Measurements from ENCODE around the gene NFX1. TPM values are rescaled to one million over a fixed set of nuclear protein-coding genes. Genes with fewer than 3 reads are reported as not detected.
A peak's percentile ranks its signal among the peaks of the same experiment; 100 is the strongest.

Gene NFX1
- total and polyA plus RNA-seq, 10 of the 15 experiments (the other 5 are each of a cell fraction or from before 2014, with no cell fraction given) = 11.9 to 45.1 (median 36.1) TPM

DNA sequence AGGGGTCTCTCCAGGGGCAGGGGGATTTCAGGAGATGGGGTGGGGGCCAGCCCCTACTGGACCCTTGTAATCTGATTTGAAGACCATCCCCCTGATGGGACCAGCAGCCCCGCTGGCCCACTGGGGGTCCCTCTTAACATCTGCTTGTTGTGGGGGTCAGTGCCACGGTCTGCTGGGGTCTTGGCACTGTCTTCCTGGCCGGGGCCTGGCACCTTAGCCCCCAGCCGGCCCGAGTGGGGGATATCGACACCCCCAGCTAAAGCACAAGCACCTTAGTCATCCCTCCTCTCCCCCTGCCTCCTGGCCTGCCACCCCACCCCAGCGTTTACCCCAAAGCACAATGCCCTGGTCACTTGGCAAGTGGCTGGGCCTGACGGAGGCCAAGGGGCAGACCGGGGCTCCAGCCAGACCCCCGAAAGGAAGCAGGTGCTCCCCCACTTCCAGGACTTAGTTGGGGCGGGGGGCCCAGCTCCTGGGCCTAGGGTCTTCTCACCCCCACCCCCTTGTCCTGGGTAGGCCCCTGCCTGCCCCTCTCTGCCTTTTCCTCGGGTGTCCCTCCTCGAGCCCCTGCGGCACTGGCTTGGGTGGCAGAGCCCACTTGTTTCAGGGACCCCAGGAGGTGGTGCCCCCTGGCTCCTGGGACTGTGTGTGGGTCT lies 1.4 kb upstream of the NFX1 start:
- H2AFZ ChIP-seq (ENCODE audit: control insufficient read depth, low read depth, low read length) = no peak overlapping the region
- H3K36me3 ChIP-seq (ENCODE audit: control insufficient read depth in 2 of 2, insufficient read depth in 2 of 2, low read length in 1 of 2) = peaks cover 0 to 5% of the 10 kb centered on the region in 2 experiments; a peak in 1 of 4 replicates
- peaks cover 37% of the 10 kb centered on the region for H3K79me2 ChIP-seq (ENCODE audit: control insufficient read depth, insufficient read depth, low read length)
- peaks cover 5% of the 10 kb centered on the region for H3K4me1 ChIP-seq (ENCODE audit: control insufficient read depth, insufficient read depth, low read length)
- H3K4me3 ChIP-seq = no peak overlapping the region
- SMC1A ChIA-PET (ENCODE audit: uncharacterized antibody, unreplicated experiment) = no interaction called here
- H3K4me2 ChIP-seq (ENCODE audit: control insufficient read depth, insufficient read depth) = peak overlapping the region; percentile 87; the same call in 1 of the 2 replicates
- DNase-seq (ENCODE audit: low read depth, low spot score) (no peak), FAIRE-seq (no peak), ATAC-seq (no peak)
- no peaks in the 10 kb centered on the region for H3K9me3 ChIP-seq (replicated peaks; ENCODE audit: control insufficient read depth, insufficient read depth, low read length)
- intact Hi-C loops (cut with micrococcal nuclease; ENCODE audit: unreplicated experiment) (loop anchor here (10.0 kb wide), 1 partner anchor 166 kb away; no protein-coding TSS in a partner anchor), in situ Hi-C loops (cut with MboI) (no loop called here)
- H3K27ac ChIP-seq (ENCODE audit: control insufficient read depth, insufficient read depth) = peak overlapping the region; percentile 100
- 87% methylated on average over 10 of the region's 14 CpGs for WGBS (ENCODE audit: insufficient coverage, insufficient replicate concordance, low lambda C conversion rate, missing lambda C conversion rate)
- no peak for TF ChIP-seq ZSCAN29 (IDR thresholded peaks at IDR 0.05)
- no peak for TF ChIP-seq CHD4 (IDR thresholded peaks at IDR 0.05)
- TF ChIP-seq SIN3A (IDR thresholded peaks at IDR 0.05; ENCODE audit: low read depth, low read length) = no peak
- no peak for TF ChIP-seq KAT2A (conservative IDR thresholded peaks at IDR 0.05; ENCODE audit: control insufficient read depth, low read depth, low read length)
- BruUV-seq (replicated peaks) = no TSS peak
- RAD21 ChIA-PET (ENCODE audit: unreplicated experiment) = interaction anchor here (1.7 kb wide), 1 partner anchor 164 kb away, joined by 5 read pairs; no protein-coding TSS in a partner anchor
- no peaks in the 10 kb centered on the region for H3K27me3 ChIP-seq (replicated peaks in 1 of 2; ENCODE audit: control insufficient read depth in 2 of 2, insufficient read depth in 2 of 2, low read length in 1 of 2)
- H3K9ac ChIP-seq (ENCODE audit: control insufficient read depth, insufficient read depth, low read length) = peak overlapping the region; percentile 99; the same call in 1 of the 2 replicates
- CTCF ChIA-PET = interaction anchor here (1.7 to 3.5 kb wide), 2 partner anchors 30 to 164 kb away, joined by 4 to 27 read pairs; no protein-coding TSS in a partner anchor
- H4K20me1 ChIP-seq (ENCODE audit: control insufficient read depth, insufficient read depth) = no peaks in the 10 kb centered on the region
- POLR2A ChIA-PET = interaction anchor here (1.1 to 1.5 kb wide), 2 partner anchors 23 to 62 kb away, joined by 5 to 10 read pairs; no protein-coding TSS in a partner anchor

DNA sequence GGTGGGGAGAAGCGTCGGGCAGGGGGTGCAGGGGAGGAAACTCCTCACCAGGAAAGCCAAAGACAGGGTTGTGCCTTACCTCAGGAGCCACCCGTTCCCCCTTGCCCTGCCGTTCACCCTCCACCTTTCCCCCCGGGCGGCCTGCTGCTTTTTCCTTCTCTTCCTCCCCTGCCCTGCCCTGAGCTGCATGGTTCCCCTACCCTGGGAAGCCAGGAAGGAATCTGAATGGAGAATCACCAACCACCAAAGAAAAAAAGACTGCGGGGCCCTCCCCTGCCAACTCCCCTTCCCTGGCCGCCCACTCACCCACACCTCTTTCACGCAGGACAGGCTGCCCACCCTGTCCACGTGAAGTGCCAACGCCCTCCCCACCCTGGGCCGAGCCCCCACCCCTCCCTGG lies 820 bp upstream of the NFX1 start:
- Histone ChIP-seq H3K79me2 (ENCODE audit: control insufficient read depth, insufficient read depth, low read length) (peaks cover 43% of the 10 kb centered on the region), H4K20me1 (ENCODE audit: control insufficient read depth, insufficient read depth) (no peaks in the 10 kb centered on the region), H3K9me3 (replicated peaks; ENCODE audit: control insufficient read depth, insufficient read depth, low read length) (no peaks in the 10 kb centered on the region), H3K27ac (ENCODE audit: control insufficient read depth, insufficient read depth) (peak overlapping the region; percentile 100), H3K27me3 (replicated peaks in 1 of 2; ENCODE audit: control insufficient read depth in 2 of 2, insufficient read depth in 2 of 2, low read length in 1 of 2) (no peaks in the 10 kb centered on the region), H3K9ac (ENCODE audit: control insufficient read depth, insufficient read depth, low read length) (peak overlapping the region; percentile 99), H3K4me3 (peak overlapping the region; percentile 77; the same call in 1 of the 2 replicates), H3K4me2 (ENCODE audit: control insufficient read depth, insufficient read depth) (peak overlapping the region; percentile 87), H2AFZ (ENCODE audit: control insufficient read depth, low read depth, low read length) (no peak overlapping the region), H3K4me1 (ENCODE audit: control insufficient read depth, insufficient read depth, low read length) (peaks cover 8% of the 10 kb centered on the region), H3K36me3 (ENCODE audit: control insufficient read depth in 2 of 2, insufficient read depth in 2 of 2, low read length in 1 of 2) (peaks cover 0 to 8% of the 10 kb centered on the region in 2 experiments; a peak in 1 of 4 replicates)
- ATAC-seq (peak; percentile 16), FAIRE-seq (no peak), DNase-seq (ENCODE audit: low read depth, low spot score) (no peak)
- TF ChIP-seq EGR1 (IDR thresholded peaks at IDR 0.05; ENCODE audit: borderline replicate concordance in 1 of 2, low read depth in 2 of 2, low read length in 2 of 2) (peak in 1 of 2 experiments; percentile 45; a peak in 1 of 3 replicates), RAD21 (IDR thresholded peaks at IDR 0.05; ENCODE audit: insufficient read depth, low read depth, low read length) (no peak)
- SMC1A ChIA-PET (ENCODE audit: uncharacterized antibody, unreplicated experiment) = interaction anchor here (1.0 kb wide), 3 partner anchors 11 to 184 kb away, joined by 3 to 5 read pairs (median 3); partner anchors contain the start of gene NOL6
- CTCF ChIA-PET = interaction anchor here (0.8 to 1.7 kb wide), 5 partner anchors 11 to 164 kb away, joined by 3 to 7 read pairs (median 4); no protein-coding TSS in a partner anchor
- POLR2A ChIA-PET = interaction anchor here (0.8 to 1.5 kb wide), 7 partner anchors 9 to 263 kb away, joined by 3 to 10 read pairs (median 4); partner anchors contain the start of gene BAG1
- RAD21 ChIA-PET (ENCODE audit: unreplicated experiment) = interaction anchor here (0.9 to 1.7 kb wide), 6 partner anchors 13 to 185 kb away, joined by 3 to 6 read pairs (median 4); partner anchors contain the start of genes B4GALT1 and NOL6
- in situ Hi-C loops (cut with MboI) = no loop called here
- intact Hi-C loops (cut with micrococcal nuclease; ENCODE audit: unreplicated experiment) = loop anchor here (10.0 kb wide), 1 partner anchor 165 kb away; no protein-coding TSS in a partner anchor
- BruUV-seq (replicated peaks) = no TSS peak
- 3% methylated on average over 4 of the region's 12 CpGs for WGBS (ENCODE audit: insufficient coverage, insufficient replicate concordance, low lambda C conversion rate, missing lambda C conversion rate)

Measured in GM12878 (cell line).